ENCODE data around the gene EBLN1. TPM values are rescaled to one million over a fixed set of nuclear protein-coding genes. Genes with fewer than 3 reads are reported as not detected.

EBLN1 gene
- total RNA-seq, 2 donors from 2014 or later = not detected

- Mint-ChIP-seq H3K27me3 (no peaks in the 10 kb centered on the region), H3K4me3 (no peak overlapping the region), H3K4me1 (peaks cover 11% of the 10 kb centered on the region), H3K36me3 (ENCODE audit: low read depth) (no peaks in the 10 kb centered on the region), H3K27ac (peak overlapping the region; percentile 0)
- H3K9me3 ChIP-seq (ENCODE audit: control insufficient read depth, low read length, poor library complexity, severe bottlenecking) = no peaks in the 10 kb centered on the region
- ATAC-seq (no peak), DNase-seq (no peak)
Observed at GRCh38 chr10:22245567-22245966, 27.8 kb upstream of the EBLN1 start.

- H3K27ac Mint-ChIP-seq = peak overlapping the region; percentile 0
- H3K4me3 Mint-ChIP-seq = no peak overlapping the region
- H3K9me3 ChIP-seq (ENCODE audit: control insufficient read depth, low read length, poor library complexity, severe bottlenecking) = no peaks in the 10 kb centered on the region
- DNase-seq = no peak
- peaks cover 3% of the 10 kb centered on the region for H3K27me3 Mint-ChIP-seq
- no peak for ATAC-seq
- peaks cover 11% of the 10 kb centered on the region for H3K4me1 Mint-ChIP-seq
- H3K36me3 Mint-ChIP-seq (ENCODE audit: low read depth) = no peaks in the 10 kb centered on the region
Observed at GRCh38 chr10:22244855-22245254, 27.0 kb upstream of the EBLN1 start.

- ATAC-seq (no peak), DNase-seq (no peak)
- Mint-ChIP-seq H3K4me1 (peaks cover 11% of the 10 kb centered on the region), H3K27me3 (peaks cover 4% of the 10 kb centered on the region), H3K27ac (no peak overlapping the region), H3K4me3 (no peak overlapping the region), H3K36me3 (ENCODE audit: low read depth) (no peaks in the 10 kb centered on the region)
- no peaks in the 10 kb centered on the region for H3K9me3 ChIP-seq (ENCODE audit: control insufficient read depth, low read length, poor library complexity, severe bottlenecking)
Observed at GRCh38 chr10:22244001-22244400, 26.2 kb upstream of the EBLN1 start.

GRCh38 chr10:22243321-22243720 lies 25.5 kb upstream of the EBLN1 start:
- Mint-ChIP-seq H3K4me3 (no peak overlapping the region), H3K27ac (no peak overlapping the region), H3K27me3 (peaks cover 6% of the 10 kb centered on the region), H3K4me1 (peaks cover 11% of the 10 kb centered on the region), H3K36me3 (ENCODE audit: low read depth) (no peaks in the 10 kb centered on the region)
- ATAC-seq (no peak), DNase-seq (no peak)
- H3K9me3 ChIP-seq (ENCODE audit: control insufficient read depth, low read length, poor library complexity, severe bottlenecking) = no peaks in the 10 kb centered on the region

- H3K27me3 Mint-ChIP-seq = peaks cover 14% of the 10 kb centered on the region
- DNase-seq = no peak
- peak overlapping the region; percentile 96 for H3K27ac Mint-ChIP-seq
- H3K36me3 Mint-ChIP-seq (ENCODE audit: low read depth) = peaks cover 2% of the 10 kb centered on the region
- no peaks in the 10 kb centered on the region for H3K9me3 ChIP-seq (ENCODE audit: control insufficient read depth, low read length, poor library complexity, severe bottlenecking)
- peaks cover 17% of the 10 kb centered on the region for H3K4me1 Mint-ChIP-seq
- H3K4me3 Mint-ChIP-seq = peak overlapping the region; percentile 93
- no peak for ATAC-seq
Observed at GRCh38 chr10:22231260-22231659, 13.4 kb upstream of the EBLN1 start.

- Mint-ChIP-seq H3K4me3 (peak overlapping the region; percentile 93), H3K4me1 (peaks cover 17% of the 10 kb centered on the region), H3K27me3 (peaks cover 11% of the 10 kb centered on the region), H3K36me3 (ENCODE audit: low read depth) (peaks cover 2% of the 10 kb centered on the region), H3K27ac (peak overlapping the region; percentile 96)
- peak; percentile 41 for ATAC-seq
- DNase-seq = no peak
- H3K9me3 ChIP-seq (ENCODE audit: control insufficient read depth, low read length, poor library complexity, severe bottlenecking) = no peaks in the 10 kb centered on the region
Observed at GRCh38 chr10:22230158-22230833, 12.5 kb upstream of the EBLN1 start.

- Mint-ChIP-seq H3K36me3 (ENCODE audit: low read depth) (peaks cover 2% of the 10 kb centered on the region), H3K4me1 (peaks cover 17% of the 10 kb centered on the region), H3K4me3 (peak overlapping the region; percentile 93), H3K27me3 (peaks cover 11% of the 10 kb centered on the region), H3K27ac (peak overlapping the region; percentile 96)
- no peak for ATAC-seq
- no peak for DNase-seq
- H3K9me3 ChIP-seq (ENCODE audit: control insufficient read depth, low read length, poor library complexity, severe bottlenecking) = no peaks in the 10 kb centered on the region
Observed at GRCh38 chr10:22229802-22230157, 12.0 kb upstream of the EBLN1 start.

GRCh38 chr10:22228943-22229801 lies 11.4 kb upstream of the EBLN1 start:
- H3K36me3 Mint-ChIP-seq (ENCODE audit: low read depth) = peaks cover 2% of the 10 kb centered on the region
- peak overlapping the region; percentile 96 for H3K27ac Mint-ChIP-seq

GRCh38 chr10:22228167-22228938 lies 10.5 kb upstream of the EBLN1 start:
- Mint-ChIP-seq H3K4me3 (peak overlapping the region; percentile 93), H3K27me3 (peaks cover 12% of the 10 kb centered on the region), H3K27ac (peak overlapping the region; percentile 96), H3K4me1 (peaks cover 17% of the 10 kb centered on the region), H3K36me3 (ENCODE audit: low read depth) (peaks cover 2% of the 10 kb centered on the region)
- H3K9me3 ChIP-seq (ENCODE audit: control insufficient read depth, low read length, poor library complexity, severe bottlenecking) = no peaks in the 10 kb centered on the region
- ATAC-seq (no peak), DNase-seq (no peak)

More at GRCh38 chr10:22228943-22229801, 11.4 kb upstream of the EBLN1 start:
- ATAC-seq (peak; percentile 80), DNase-seq (peak; percentile 62 to 77 (median 73))
- H3K9me3 ChIP-seq (ENCODE audit: control insufficient read depth, low read length, poor library complexity, severe bottlenecking) = no peaks in the 10 kb centered on the region
- Mint-ChIP-seq H3K4me3 (peak overlapping the region; percentile 93), H3K4me1 (peaks cover 17% of the 10 kb centered on the region), H3K27me3 (peaks cover 8% of the 10 kb centered on the region)

GRCh38 chr10:22226599-22226998 lies 8.8 kb upstream of the EBLN1 start:
- no peaks in the 10 kb centered on the region for H3K9me3 ChIP-seq (ENCODE audit: control insufficient read depth, low read length, poor library complexity, severe bottlenecking)
- Mint-ChIP-seq H3K27ac (no peak overlapping the region), H3K4me3 (no peak overlapping the region), H3K4me1 (peaks cover 17% of the 10 kb centered on the region), H3K27me3 (peaks cover 12% of the 10 kb centered on the region), H3K36me3 (ENCODE audit: low read depth) (peaks cover 2% of the 10 kb centered on the region)
- ATAC-seq = no peak
- DNase-seq = no peak

- H3K36me3 Mint-ChIP-seq (ENCODE audit: low read depth) = no peaks in the 10 kb centered on the region
- no peak overlapping the region for H3K27ac Mint-ChIP-seq
- H3K4me3 Mint-ChIP-seq = no peak overlapping the region
- ATAC-seq (no peak), DNase-seq (no peak)
- H3K27me3 Mint-ChIP-seq = peaks cover 37% of the 10 kb centered on the region
- no peaks in the 10 kb centered on the region for H3K4me1 Mint-ChIP-seq
- H3K9me3 ChIP-seq (ENCODE audit: control insufficient read depth, low read length, poor library complexity, severe bottlenecking) = no peaks in the 10 kb centered on the region
Observed at GRCh38 chr10:22222236-22223190, 4.7 kb upstream of the EBLN1 start.

- DNase-seq (no peak), ATAC-seq (no peak)
- Mint-ChIP-seq H3K4me1 (no peaks in the 10 kb centered on the region), H3K4me3 (no peak overlapping the region), H3K27me3 (peaks cover 33% of the 10 kb centered on the region), H3K27ac (no peak overlapping the region), H3K36me3 (ENCODE audit: low read depth) (no peaks in the 10 kb centered on the region)
- no peaks in the 10 kb centered on the region for H3K9me3 ChIP-seq (ENCODE audit: control insufficient read depth, low read length, poor library complexity, severe bottlenecking)
Observed at GRCh38 chr10:22219308-22219707, 1.5 kb upstream of the EBLN1 start.
